ENCODE measurements around the gene GLIS1. TPM values are rescaled to one million over a fixed set of nuclear protein-coding genes. Genes with fewer than 3 reads are reported as not detected.

Gene GLIS1
- total and polyA plus RNA-seq, 2 of the 8 experiments (the other 6 are each of a cell fraction or from before 2014, with no cell fraction given): 0.15 to 0.22 TPM

GRCh38 chr1:53460666-53461322, 278.2 kb downstream of the GLIS1 start:
- H3K79me2 ChIP-seq (ENCODE audit: control insufficient read depth in 1 of 2, insufficient read depth in 2 of 2, low read length in 2 of 2): no peaks in the 10 kb centered on the region
- no peak for DNase-seq (ENCODE audit: low read depth in 1 of 2, low spot score in 2 of 2)
- no peak overlapping the region for H2BK120ac ChIP-seq (replicated peaks; ENCODE audit: low read depth, low read length)
- H3K79me1 ChIP-seq (ENCODE audit: low read depth, low read length): no peaks in the 10 kb centered on the region
- peak overlapping the region; percentile 24; the same call in 1 of the 2 replicates for H2AFZ ChIP-seq (ENCODE audit: low read length)
- peak overlapping the region; percentile 8; the same call in 1 of the 2 replicates for H4K8ac ChIP-seq (ENCODE audit: extremely low read depth, insufficient read depth, low read length)
- H3K27ac ChIP-seq (ENCODE audit: low read depth, low read length): no peak overlapping the region
- no peak overlapping the region for H3K23ac ChIP-seq (ENCODE audit: insufficient read length)
- ChIA-PET CTCF (ENCODE audit: partially characterized antibody) (interaction anchor here (0.8 to 16.5 kb wide), 3 partner anchors 6 to 17 kb away, joined by 3 to 248 read pairs (median 248); partner anchors contain the start of gene DMRTB1), POLR2A (ENCODE audit: partially characterized antibody) (interaction anchor here (1.1 to 1.7 kb wide), 2 partner anchors 12 to 29 kb away, joined by 3 to 4 read pairs; no protein-coding TSS in a partner anchor)
- H4K5ac ChIP-seq (ENCODE audit: insufficient read length, low read depth, low read length): no peak overlapping the region
- H2BK5ac ChIP-seq (ENCODE audit: low read depth, low read length): peak overlapping the region; percentile 44; the same call in 1 of the 2 replicates
- no peak overlapping the region for H3K56ac ChIP-seq (replicated peaks; ENCODE audit: insufficient read length, low read depth, low read length)
- H3K18ac ChIP-seq (ENCODE audit: extremely low read depth, low read length): no peak overlapping the region
- H3K23me2 ChIP-seq (ENCODE audit: low read depth, low read length): no peaks in the 10 kb centered on the region
- H3K4me3 ChIP-seq (ENCODE audit: extremely low read depth in 1 of 4, insufficient read depth in 2 of 4, low read depth in 3 of 4, low read length in 4 of 4): no peak overlapping the region
- H3K4ac ChIP-seq (replicated peaks; ENCODE audit: insufficient read length, low read depth, low read length): no peak overlapping the region
- H2BK12ac ChIP-seq (ENCODE audit: low read depth, low read length): peak overlapping the region; percentile 60; the same call in 1 of the 2 replicates
- H3K4me2 ChIP-seq (ENCODE audit: insufficient read depth in 1 of 2, low read depth in 2 of 2, low read length in 2 of 2): no peak overlapping the region
- no peak overlapping the region for H3K14ac ChIP-seq (ENCODE audit: insufficient read length)
- H4K20me1 ChIP-seq (replicated peaks in 1 of 2; ENCODE audit: control insufficient read depth in 1 of 2, insufficient read depth in 2 of 2, low read length in 2 of 2): no peaks in the 10 kb centered on the region
- no peak overlapping the region for H2BK15ac ChIP-seq (ENCODE audit: low read length)
- no peak for FAIRE-seq
- H2BK20ac ChIP-seq (ENCODE audit: low read length): no peak overlapping the region
- TF ChIP-seq GTF2F1 (IDR thresholded peaks at IDR 0.05; ENCODE audit: borderline replicate concordance, low read depth, low read length) (no peak), NRF1 (IDR thresholded peaks at IDR 0.05; ENCODE audit: low read depth, low read length) (no peak)
- H3K9ac ChIP-seq (replicated peaks in 1 of 4; ENCODE audit: extremely low read depth in 1 of 4, low read depth in 3 of 4, low read length in 3 of 4): no peak overlapping the region
- no peak overlapping the region for H4K91ac ChIP-seq (replicated peaks; ENCODE audit: insufficient read length, low read length)
- H3K36me3 ChIP-seq (ENCODE audit: control insufficient read depth in 2 of 4, insufficient read depth in 4 of 4, low read length in 3 of 4): no peaks in the 10 kb centered on the region
- no peaks in the 10 kb centered on the region; a peak in 3 of 7 replicates for H3K4me1 ChIP-seq (replicated peaks in 1 of 4; ENCODE audit: control insufficient read depth in 3 of 4, insufficient read depth in 4 of 4, low read length in 3 of 4)
- H3K9me3 ChIP-seq (ENCODE audit: insufficient read depth in 2 of 2, low read depth in 1 of 2, low read length in 1 of 2): peaks cover 0 to 2% of the 10 kb centered on the region in 2 experiments; a peak in 1 of 4 replicates
- whole genome bisulfite sequencing, 2 experiments (ENCODE audit: extremely low coverage in 1 of 2, insufficient coverage in 1 of 2, insufficient read length in 1 of 2, insufficient replicate concordance in 2 of 2, low coverage in 1 of 2, low lambda C conversion rate in 2 of 2, missing lambda C conversion rate in 1 of 2): 91% methylated on average over 27 of the region's 29 CpGs; no CpG with 5 or more reads in 1 of the 2 experiments
- H3K27me3 ChIP-seq (replicated peaks in 1 of 4; ENCODE audit: control insufficient read depth in 3 of 4, extremely low read depth in 1 of 4, insufficient read depth in 3 of 4, low read length in 3 of 4): peaks cover 0 to 4% (median 0%) of the 10 kb centered on the region in 4 experiments; a peak in 1 of 7 replicates
- no peak overlapping the region; the same call in 1 of the 2 replicates for H2AK5ac ChIP-seq (ENCODE audit: low read depth, low read length)

Measured in H1 (cell line).